ENCODE results near the gene FMNL1.
"Not testable (repeated sequence)": the region's sequence is repeated elsewhere in the genome, so short reads cannot be mapped to it uniquely, and the experiment has no call there.

The FMNL1 gene

GRCh38 chr17:45201457-45201856 is 20.2 kb upstream of the FMNL1 start:
- H3K9ac ChIP-seq (ENCODE audit: low read depth, low read length), result no peak overlapping the region
- H3K36me3 ChIP-seq (ENCODE audit: insufficient read depth, low read length), result no peaks in the 10 kb centered on the region
- H3K9me3 ChIP-seq (ENCODE audit: control insufficient read depth, insufficient read depth, low read length), result no peaks in the 10 kb centered on the region
- H3K4me1 ChIP-seq (ENCODE audit: insufficient read depth, low read length), result peaks cover 12% of the 10 kb centered on the region

GRCh38 chr17:45201880-45202279 is 19.8 kb upstream of the FMNL1 start:
- H3K4me1 ChIP-seq (ENCODE audit: insufficient read depth, low read length); H3K9me3 ChIP-seq (ENCODE audit: control insufficient read depth, insufficient read depth, low read length); H3K36me3 ChIP-seq (ENCODE audit: insufficient read depth, low read length); H3K9ac ChIP-seq (ENCODE audit: low read depth, low read length): not testable (repeated sequence)

GRCh38 chr17:45218895-45219661 is 2.6 kb upstream of the FMNL1 start:
- Histone ChIP-seq H3K9ac (ENCODE audit: low read depth, low read length) (no peak overlapping the region), H3K9me3 (ENCODE audit: control insufficient read depth, insufficient read depth, low read length) (no peaks in the 10 kb centered on the region), H3K4me1 (ENCODE audit: insufficient read depth, low read length) (peaks cover 8% of the 10 kb centered on the region; the same call in 1 of the 2 replicates), H3K36me3 (ENCODE audit: insufficient read depth, low read length) (no peaks in the 10 kb centered on the region)

- H3K36me3 ChIP-seq (ENCODE audit: insufficient read depth, low read length), result no peaks in the 10 kb centered on the region
- H3K9ac ChIP-seq (ENCODE audit: low read depth, low read length), result no peak overlapping the region
- H3K4me1 ChIP-seq (ENCODE audit: insufficient read depth, low read length), result peaks cover 8% of the 10 kb centered on the region
- no peaks in the 10 kb centered on the region for H3K9me3 ChIP-seq (ENCODE audit: control insufficient read depth, insufficient read depth, low read length)
Measured at GRCh38 chr17:45220079-45220478, 1.6 kb upstream of the FMNL1 start.

GRCh38 chr17:45222014-45222288 is 266 bp downstream of the FMNL1 start:
- Histone ChIP-seq H3K9me3 (ENCODE audit: control insufficient read depth, insufficient read depth, low read length) (no peaks in the 10 kb centered on the region), H3K36me3 (ENCODE audit: insufficient read depth, low read length) (no peaks in the 10 kb centered on the region), H3K9ac (ENCODE audit: low read depth, low read length) (peak overlapping the region; percentile 76; the same call in 1 of the 2 replicates), H3K4me1 (ENCODE audit: insufficient read depth, low read length) (peaks cover 25% of the 10 kb centered on the region)

GRCh38 chr17:45222289-45222995 is 757 bp downstream of the FMNL1 start:
- H3K9ac ChIP-seq (ENCODE audit: low read depth, low read length), result peak overlapping the region; percentile 76; the same call in 1 of the 2 replicates
- H3K36me3 ChIP-seq (ENCODE audit: insufficient read depth, low read length), result no peaks in the 10 kb centered on the region
- no peaks in the 10 kb centered on the region for H3K9me3 ChIP-seq (ENCODE audit: control insufficient read depth, insufficient read depth, low read length)
- peaks cover 29% of the 10 kb centered on the region for H3K4me1 ChIP-seq (ENCODE audit: insufficient read depth, low read length)

GRCh38 chr17:45222996-45223538 is 1.4 kb downstream of the FMNL1 start:
- Histone ChIP-seq H3K9ac (ENCODE audit: low read depth, low read length) (peak overlapping the region; percentile 76; the same call in 1 of the 2 replicates), H3K36me3 (ENCODE audit: insufficient read depth, low read length) (no peaks in the 10 kb centered on the region), H3K4me1 (ENCODE audit: insufficient read depth, low read length) (peaks cover 35% of the 10 kb centered on the region), H3K9me3 (ENCODE audit: control insufficient read depth, insufficient read depth, low read length) (no peaks in the 10 kb centered on the region)

- Histone ChIP-seq H3K9me3 (ENCODE audit: control insufficient read depth, insufficient read depth, low read length) (no peaks in the 10 kb centered on the region), H3K36me3 (ENCODE audit: insufficient read depth, low read length) (no peaks in the 10 kb centered on the region), H3K9ac (ENCODE audit: low read depth, low read length) (no peak overlapping the region), H3K4me1 (ENCODE audit: insufficient read depth, low read length) (peaks cover 42% of the 10 kb centered on the region)
Measured at GRCh38 chr17:45223539-45224528, 2.1 kb downstream of the FMNL1 start.

GRCh38 chr17:45224671-45225050 is 3.0 kb downstream of the FMNL1 start:
- Histone ChIP-seq H3K4me1 (ENCODE audit: insufficient read depth, low read length) (peaks cover 50% of the 10 kb centered on the region), H3K9ac (ENCODE audit: low read depth, low read length) (no peak overlapping the region), H3K9me3 (ENCODE audit: control insufficient read depth, insufficient read depth, low read length) (no peaks in the 10 kb centered on the region), H3K36me3 (ENCODE audit: insufficient read depth, low read length) (no peaks in the 10 kb centered on the region)

GRCh38 chr17:45225051-45225700 is 3.5 kb downstream of the FMNL1 start:
- peaks cover 55% of the 10 kb centered on the region for H3K4me1 ChIP-seq (ENCODE audit: insufficient read depth, low read length)
- H3K9ac ChIP-seq (ENCODE audit: low read depth, low read length), result no peak overlapping the region
- no peaks in the 10 kb centered on the region for H3K9me3 ChIP-seq (ENCODE audit: control insufficient read depth, insufficient read depth, low read length)
- H3K36me3 ChIP-seq (ENCODE audit: insufficient read depth, low read length), result no peaks in the 10 kb centered on the region

GRCh38 chr17:45225964-45226530 is 4.4 kb downstream of the FMNL1 start:
- H3K36me3 ChIP-seq (ENCODE audit: insufficient read depth, low read length), result no peaks in the 10 kb centered on the region
- peaks cover 60% of the 10 kb centered on the region for H3K4me1 ChIP-seq (ENCODE audit: insufficient read depth, low read length)
- no peak overlapping the region for H3K9ac ChIP-seq (ENCODE audit: low read depth, low read length)
- no peaks in the 10 kb centered on the region for H3K9me3 ChIP-seq (ENCODE audit: control insufficient read depth, insufficient read depth, low read length)

- no peaks in the 10 kb centered on the region for H3K9me3 ChIP-seq (ENCODE audit: control insufficient read depth, insufficient read depth, low read length)
- H3K36me3 ChIP-seq (ENCODE audit: insufficient read depth, low read length), result no peaks in the 10 kb centered on the region
- H3K4me1 ChIP-seq (ENCODE audit: insufficient read depth, low read length), result peaks cover 60% of the 10 kb centered on the region
- H3K9ac ChIP-seq (ENCODE audit: low read depth, low read length), result no peak overlapping the region
Measured at GRCh38 chr17:45226576-45226975, 4.9 kb downstream of the FMNL1 start.

- peaks cover 60% of the 10 kb centered on the region for H3K4me1 ChIP-seq (ENCODE audit: insufficient read depth, low read length)
Measured at GRCh38 chr17:45227101-45227925, 5.6 kb downstream of the FMNL1 start.

More at GRCh38 chr17:45227101-45227925, 5.6 kb downstream of the FMNL1 start:
- Histone ChIP-seq H3K36me3 (ENCODE audit: insufficient read depth, low read length) (no peaks in the 10 kb centered on the region), H3K9ac (ENCODE audit: low read depth, low read length) (no peak overlapping the region), H3K9me3 (ENCODE audit: control insufficient read depth, insufficient read depth, low read length) (no peaks in the 10 kb centered on the region)
